SK-N-SH (cell line): ENCODE results near the gene WNK2. TPM values are rescaled to one million over a fixed set of nuclear protein-coding genes. Genes with fewer than 3 reads are reported as not detected.

Experiments
- CTCF ChIA-PET: fragments of 300-600, 350-600 bp; formaldehyde crosslinking; extraction: SDS; loops from one replicate; lab custom pipeline; 2021; lab: Yijun Ruan, JAX
- POLR2A ChIA-PET: fragments of 350-600 bp; sonication (Branson Sonifier 250); formaldehyde crosslinking; extraction: SDS; loops from one replicate; lab custom pipeline; 2020; ENCODE audit warnings: antibody characterized with exemption, inconsistent platforms; lab: Yijun Ruan, JAX
- DNase-seq: peaks from one replicate; pipeline ENCODE4 v3.0.0; 2012
- H2AFZ ChIP-seq: fragments of 200-600 bp; sonication (generic); 2 replicates; pipeline ENCODE4 v1.8.1; 2016; ENCODE audit warnings: antibody characterized with exemption, mild to moderate bottlenecking, low read depth
- H3F3A ChIP-seq: fragments of 200-600 bp; sonication (generic); replicated peaks from 2 replicates; pipeline ENCODE3; 2016; ENCODE audit warnings: antibody characterized with exemption, mild to moderate bottlenecking; ENCODE audit not compliant: insufficient read depth
- H3K27ac ChIP-seq, 2 experiments: fragments of 200-500 bp in 1 of 2; fragments of 200-600 bp in 1 of 2; sonication (Bioruptor generic) in 1 of 2; sonication (generic), shearing (Covaris generic) in 1 of 2; 2 replicates each; pipeline versions ENCODE4 v1.5.1 to v1.6.1; 2014 to 2016; ENCODE audit warnings: low read depth in 2 of 2, inconsistent platforms in 1 of 2, low read length in 1 of 2, mild to moderate bottlenecking in 1 of 2, mixed read lengths in 1 of 2
- H3K27me3 ChIP-seq: fragments of 200-600 bp; sonication (generic), shearing (Covaris generic); 2 replicates; pipeline ENCODE4 v1.6.1; 2016; ENCODE audit warnings: mixed run types; ENCODE audit not compliant: insufficient read depth
- H3K36me3 ChIP-seq, 2 experiments: fragments of 200-500 bp in 1 of 2; fragments of 200-600 bp in 1 of 2; sonication (Bioruptor generic) in 1 of 2; sonication (generic) in 1 of 2; replicated peaks in 1 of 2; 2 replicates each; pipeline versions ENCODE3 to v1.5.1; 2014 to 2016; ENCODE audit warnings: low read length in 1 of 2, mild to moderate bottlenecking in 1 of 2; ENCODE audit not compliant: insufficient read depth in 2 of 2, control insufficient read depth in 1 of 2
- H3K4me1 ChIP-seq, 2 experiments: fragments of 200-500 bp in 1 of 2; fragments of 200-600 bp in 1 of 2; sonication (Bioruptor generic) in 1 of 2; sonication (generic), shearing (Covaris generic) in 1 of 2; 2 replicates each; pipeline versions ENCODE4 v1.5.1 to v1.6.1; 2014 to 2016; ENCODE audit warnings: low read depth in 1 of 2, low read length in 1 of 2, mixed run types in 1 of 2; ENCODE audit not compliant: insufficient read depth in 2 of 2, control insufficient read depth in 1 of 2
- H3K4me2 ChIP-seq: fragments of 200-600 bp; sonication (generic), shearing (Covaris generic); 2 replicates; pipeline ENCODE4 v1.6.1; 2017; ENCODE audit warnings: mixed run types
- H3K4me3 ChIP-seq, 2 experiments: fragments of 200-500 bp in 1 of 2; fragments of 200-600 bp in 1 of 2; sonication (Bioruptor generic) in 1 of 2; sonication (generic), shearing (Covaris generic) in 1 of 2; 2 replicates each; pipeline versions ENCODE4 v1.5.1 to v1.8.1; 2014 to 2016; ENCODE audit warnings: low read depth in 2 of 2, inconsistent platforms in 1 of 2, low read length in 1 of 2, mild to moderate bottlenecking in 1 of 2, mixed read lengths in 1 of 2, moderate library complexity in 1 of 2
- H3K79me2 ChIP-seq: fragments of 200-600 bp; sonication (generic); 2 replicates; pipeline ENCODE4 v1.8.1; 2017; ENCODE audit warnings: mild to moderate bottlenecking; ENCODE audit not compliant: insufficient read depth
- H3K9ac ChIP-seq: fragments of 200-600 bp; sonication (generic); 2 replicates; pipeline ENCODE4 v1.6.1; 2017; ENCODE audit warnings: mixed run types
- H3K9me2 ChIP-seq: fragments of 200-600 bp; sonication (generic); 2 replicates; pipeline ENCODE4 v1.6.1; 2017; ENCODE audit warnings: mixed run types
- H3K9me3 ChIP-seq: fragments of 200-600 bp; sonication (generic); 2 replicates; pipeline ENCODE4 v1.6.1; 2017; ENCODE audit warnings: mixed run types, mild to moderate bottlenecking, moderate library complexity
- H4K20me1 ChIP-seq: fragments of 200-600 bp; sonication (generic); 2 replicates; pipeline ENCODE4 v1.6.1; 2017; ENCODE audit warnings: mild to moderate bottlenecking, mixed run types; ENCODE audit not compliant: insufficient read depth
- CHD2 ChIP-seq: fragments of 150-350 bp; IDR thresholded peaks from 2 replicates; pipeline ENCODE4 v1.6.1; 2018; ENCODE audit warnings: low read length; ENCODE audit not compliant: partially characterized antibody
- EP300 ChIP-seq, 2 experiments: IDR thresholded peaks; 2 replicates each; pipeline versions ENCODE4 v1.4.0 to v1.6.1; 2012; ENCODE audit warnings: borderline replicate concordance in 1 of 2, low read depth in 1 of 2, low read length in 1 of 2
- FOXJ3 ChIP-seq: sonication (generic); formaldehyde crosslinking; IDR thresholded peaks from 2 replicates; pipeline ENCODE4 v1.5.1; 2020; ENCODE audit warnings: mild to moderate bottlenecking, missing genetic modification reagents
- JUND ChIP-seq: IDR thresholded peaks from 2 replicates; pipeline ENCODE4 v1.4.0; 2012
- MEF2A ChIP-seq: IDR thresholded peaks from 2 replicates; pipeline ENCODE4 v1.4.0; 2012; ENCODE audit warnings: low read depth, borderline replicate concordance
- NRF1 ChIP-seq: IDR thresholded peaks from 2 replicates; pipeline ENCODE4 v1.6.1; 2012; ENCODE audit warnings: low read depth, mild to moderate bottlenecking, low read length
- RAD21 ChIP-seq: IDR thresholded peaks from 2 replicates; pipeline ENCODE4 v1.6.1; 2012; ENCODE audit warnings: mild to moderate bottlenecking, low read length
- RCOR1 ChIP-seq: fragments of 150-350 bp; IDR thresholded peaks from 2 replicates; pipeline ENCODE4 v1.6.1; 2017; ENCODE audit warnings: antibody characterized with exemption, low read length
- RFX5 ChIP-seq: IDR thresholded peaks from 2 replicates; pipeline ENCODE4 v1.6.1; 2012; ENCODE audit warnings: mild to moderate bottlenecking, improper control_type of control experiment, low read length
- RXRA ChIP-seq: IDR thresholded peaks from 2 replicates; pipeline ENCODE4 v1.4.0; 2012; ENCODE audit warnings: low read depth, mild to moderate bottlenecking, borderline replicate concordance
- TAF1 ChIP-seq: IDR thresholded peaks from 2 replicates; pipeline ENCODE4 v1.6.1; 2012; ENCODE audit warnings: low read depth, mild to moderate bottlenecking, low read length, moderate library complexity, borderline replicate concordance
- TEAD4 ChIP-seq: IDR thresholded peaks from 2 replicates; pipeline ENCODE4 v1.4.0; 2012; ENCODE audit warnings: mild to moderate bottlenecking, borderline replicate concordance; ENCODE audit not compliant: insufficient read depth
- WGBS: methylation state at CpG from one replicate; pipeline ENCODE4 v1.1.6; 2017; ENCODE audit warnings: low lambda C conversion rate; 5-methylcytosine and 5-hydroxymethylcytosine counted together
- polyA plus RNA-seq, 3 experiments: library from polyadenylated mRNA; depleted of rRNA; stranded (reverse); fragments of >200 nt; gene quantifications; 2 replicates each; pipeline ENCODE4 v1.2.3, GENCODE V29; 2012
- TF ChIP-seq, protein P1 (sequence below): IDR thresholded peaks from 2 replicates; pipeline ENCODE4; 2012
- TF ChIP-seq, protein P2 (sequence below): fragments of 150-350 bp; IDR thresholded peaks from 2 replicates; pipeline ENCODE4 v1.6.1; 2017; ENCODE audit warnings: antibody characterized with exemption, low read length, low read depth, borderline replicate concordance
- TF ChIP-seq, protein P3 (sequence below): IDR thresholded peaks from 2 replicates; pipeline ENCODE4 v1.6.1; 2012; ENCODE audit warnings: mild to moderate bottlenecking, low read depth, low read length, moderate library complexity
- TF ChIP-seq, protein P4 (sequence below): IDR thresholded peaks from 2 replicates; pipeline ENCODE4 v1.4.0; 2012; ENCODE audit warnings: low read depth

Gene WNK2
- polyA plus RNA-seq, 1 of the 3 experiments (the other 2 are of a cell fraction): 0.12 TPM

GRCh38 chr9:93228030-93228429 is 44.1 kb downstream of the WNK2 start:
- peaks cover 7 to 46% of the 10 kb centered on the region in 2 experiments; a peak in 2 of 4 replicates for H3K4me1 ChIP-seq
- 86% methylated on average over 7 of the region's 7 CpGs for WGBS
- TF ChIP-seq, protein P1, sequence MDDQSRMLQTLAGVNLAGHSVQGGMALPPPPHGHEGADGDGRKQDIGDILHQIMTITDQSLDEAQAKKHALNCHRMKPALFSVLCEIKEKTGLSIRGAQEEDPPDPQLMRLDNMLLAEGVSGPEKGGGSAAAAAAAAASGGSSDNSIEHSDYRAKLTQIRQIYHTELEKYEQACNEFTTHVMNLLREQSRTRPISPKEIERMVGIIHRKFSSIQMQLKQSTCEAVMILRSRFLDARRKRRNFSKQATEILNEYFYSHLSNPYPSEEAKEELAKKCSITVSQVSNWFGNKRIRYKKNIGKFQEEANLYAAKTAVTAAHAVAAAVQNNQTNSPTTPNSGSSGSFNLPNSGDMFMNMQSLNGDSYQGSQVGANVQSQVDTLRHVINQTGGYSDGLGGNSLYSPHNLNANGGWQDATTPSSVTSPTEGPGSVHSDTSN: no peak
- TF ChIP-seq RXRA (no peak), TAF1 (no peak), JUND (no peak), RFX5 (no peak), NRF1 (no peak)
- TF ChIP-seq, protein P2, sequence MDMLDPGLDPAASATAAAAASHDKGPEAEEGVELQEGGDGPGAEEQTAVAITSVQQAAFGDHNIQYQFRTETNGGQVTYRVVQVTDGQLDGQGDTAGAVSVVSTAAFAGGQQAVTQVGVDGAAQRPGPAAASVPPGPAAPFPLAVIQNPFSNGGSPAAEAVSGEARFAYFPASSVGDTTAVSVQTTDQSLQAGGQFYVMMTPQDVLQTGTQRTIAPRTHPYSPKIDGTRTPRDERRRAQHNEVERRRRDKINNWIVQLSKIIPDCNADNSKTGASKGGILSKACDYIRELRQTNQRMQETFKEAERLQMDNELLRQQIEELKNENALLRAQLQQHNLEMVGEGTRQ: no peak
- TF ChIP-seq, protein P3, sequence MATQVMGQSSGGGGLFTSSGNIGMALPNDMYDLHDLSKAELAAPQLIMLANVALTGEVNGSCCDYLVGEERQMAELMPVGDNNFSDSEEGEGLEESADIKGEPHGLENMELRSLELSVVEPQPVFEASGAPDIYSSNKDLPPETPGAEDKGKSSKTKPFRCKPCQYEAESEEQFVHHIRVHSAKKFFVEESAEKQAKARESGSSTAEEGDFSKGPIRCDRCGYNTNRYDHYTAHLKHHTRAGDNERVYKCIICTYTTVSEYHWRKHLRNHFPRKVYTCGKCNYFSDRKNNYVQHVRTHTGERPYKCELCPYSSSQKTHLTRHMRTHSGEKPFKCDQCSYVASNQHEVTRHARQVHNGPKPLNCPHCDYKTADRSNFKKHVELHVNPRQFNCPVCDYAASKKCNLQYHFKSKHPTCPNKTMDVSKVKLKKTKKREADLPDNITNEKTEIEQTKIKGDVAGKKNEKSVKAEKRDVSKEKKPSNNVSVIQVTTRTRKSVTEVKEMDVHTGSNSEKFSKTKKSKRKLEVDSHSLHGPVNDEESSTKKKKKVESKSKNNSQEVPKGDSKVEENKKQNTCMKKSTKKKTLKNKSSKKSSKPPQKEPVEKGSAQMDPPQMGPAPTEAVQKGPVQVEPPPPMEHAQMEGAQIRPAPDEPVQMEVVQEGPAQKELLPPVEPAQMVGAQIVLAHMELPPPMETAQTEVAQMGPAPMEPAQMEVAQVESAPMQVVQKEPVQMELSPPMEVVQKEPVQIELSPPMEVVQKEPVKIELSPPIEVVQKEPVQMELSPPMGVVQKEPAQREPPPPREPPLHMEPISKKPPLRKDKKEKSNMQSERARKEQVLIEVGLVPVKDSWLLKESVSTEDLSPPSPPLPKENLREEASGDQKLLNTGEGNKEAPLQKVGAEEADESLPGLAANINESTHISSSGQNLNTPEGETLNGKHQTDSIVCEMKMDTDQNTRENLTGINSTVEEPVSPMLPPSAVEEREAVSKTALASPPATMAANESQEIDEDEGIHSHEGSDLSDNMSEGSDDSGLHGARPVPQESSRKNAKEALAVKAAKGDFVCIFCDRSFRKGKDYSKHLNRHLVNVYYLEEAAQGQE: no peak
- TF ChIP-seq, all 33 proteins: peak for 0
- no peak overlapping the region for H3K27ac ChIP-seq
- H3K79me2 ChIP-seq: no peaks in the 10 kb centered on the region
- CTCF ChIA-PET: interaction anchor here (1.2 kb wide), 1 partner anchor 34 kb away, joined by 3 read pairs; no protein-coding TSS in a partner anchor
- no peaks in the 10 kb centered on the region for H3K36me3 ChIP-seq
- POLR2A ChIA-PET: no interaction called here
- H3F3A ChIP-seq: no peaks in the 10 kb centered on the region
- no peak overlapping the region for H3K4me3 ChIP-seq
- no peaks in the 10 kb centered on the region for H3K9me2 ChIP-seq
- H4K20me1 ChIP-seq: no peaks in the 10 kb centered on the region
- DNase-seq: no peak
- H3K9me3 ChIP-seq: no peaks in the 10 kb centered on the region
- no peaks in the 10 kb centered on the region for H3K27me3 ChIP-seq
- no peak overlapping the region for H3K4me2 ChIP-seq
- H3K9ac ChIP-seq: no peak overlapping the region
- no peak overlapping the region for H2AFZ ChIP-seq

DNA sequence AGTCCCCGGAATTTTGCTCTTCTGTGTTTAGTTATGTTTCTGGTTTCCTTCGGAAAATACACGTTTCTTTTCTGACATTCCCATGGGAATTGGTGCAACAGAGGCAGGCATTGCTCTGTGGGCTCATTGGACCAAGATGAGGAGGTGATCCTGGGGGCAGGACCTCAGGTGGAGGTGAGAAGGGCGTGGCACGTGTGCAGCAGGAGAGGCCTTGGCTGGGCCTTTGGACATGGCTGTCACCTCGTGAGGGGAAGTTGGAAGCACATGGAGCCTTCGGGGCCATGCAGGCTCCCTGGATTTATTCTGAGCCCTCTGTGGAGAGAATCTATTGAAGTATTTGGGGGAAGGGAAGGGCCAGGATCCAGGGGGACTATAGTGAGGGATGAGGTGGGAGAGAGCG is 44.5 kb downstream of the WNK2 start:
- Histone ChIP-seq H3K9me3 (no peaks in the 10 kb centered on the region), H3K4me2 (no peak overlapping the region), H3K9ac (no peak overlapping the region), H3K27me3 (no peaks in the 10 kb centered on the region), H3K9me2 (no peaks in the 10 kb centered on the region), H3K36me3 (no peaks in the 10 kb centered on the region), H2AFZ (no peak overlapping the region), H3K27ac (no peak overlapping the region), H3K79me2 (no peaks in the 10 kb centered on the region), H3K4me1 (peaks cover 5 to 41% of the 10 kb centered on the region in 2 experiments; a peak in 2 of 4 replicates), H4K20me1 (no peaks in the 10 kb centered on the region), H3F3A (no peaks in the 10 kb centered on the region), H3K4me3 (no peak overlapping the region)
- ChIA-PET POLR2A (no interaction called here), CTCF (interaction anchor here (0.6 kb wide), 1 partner anchor 734 kb away, joined by 3 read pairs; no protein-coding TSS in a partner anchor)
- DNase-seq: no peak
- WGBS: 74% methylated on average over 8 of the region's 8 CpGs
- TF ChIP-seq TAF1: no peak
- no peak for TF ChIP-seq RCOR1
- no peak for TF ChIP-seq RXRA
- TF ChIP-seq, protein P1: no peak
- TF ChIP-seq TEAD4: no peak
- TF ChIP-seq MEF2A: no peak
- no peak for TF ChIP-seq EP300 (IDR thresholded peaks at IDR 0.05; ENCODE audit: borderline replicate concordance in 1 of 2, low read depth in 1 of 2, low read length in 1 of 2)
- no peak for TF ChIP-seq JUND
- no peak for TF ChIP-seq FOXJ3
- no peak for TF ChIP-seq NRF1
- TF ChIP-seq RAD21: no peak
- no peak for TF ChIP-seq CHD2
- TF ChIP-seq, protein P4, sequence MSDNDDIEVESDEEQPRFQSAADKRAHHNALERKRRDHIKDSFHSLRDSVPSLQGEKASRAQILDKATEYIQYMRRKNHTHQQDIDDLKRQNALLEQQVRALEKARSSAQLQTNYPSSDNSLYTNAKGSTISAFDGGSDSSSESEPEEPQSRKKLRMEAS: no peak
